ENCODE results near the gene FAM13A.

The FAM13A gene

GRCh38 chr4:88759039-88759894 lies 297.7 kb downstream of the FAM13A start:
- TF ChIP-seq POU2F2 (IDR thresholded peaks at IDR 0.05; ENCODE audit: low read depth, low read length), result no peak
- no peak for TF ChIP-seq POLR2A (IDR thresholded peaks at IDR 0.05; ENCODE audit: low read depth, low read length)
- no peak for TF ChIP-seq POLR2AphosphoS5 (IDR thresholded peaks at IDR 0.05; ENCODE audit: low read depth, low read length)
- no peak for TF ChIP-seq SPI1 (IDR thresholded peaks at IDR 0.05; ENCODE audit: low read depth, low read length)
- TF ChIP-seq TAF1 (IDR thresholded peaks at IDR 0.05; ENCODE audit: low read depth, low read length), result no peak
- TF ChIP-seq PAX5 (IDR thresholded peaks at IDR 0.05; ENCODE audit: insufficient read depth, low read length, severe bottlenecking), result no peak
- FAIRE-seq (no peak), DNase-seq (ENCODE audit: insufficient read length, low spot score) (no peak)

- DNase-seq (ENCODE audit: insufficient read length, low spot score) (no peak), FAIRE-seq (no peak)
- TF ChIP-seq SPI1 (IDR thresholded peaks at IDR 0.05; ENCODE audit: low read depth, low read length), result no peak
- TF ChIP-seq POLR2AphosphoS5 (IDR thresholded peaks at IDR 0.05; ENCODE audit: low read depth, low read length), result no peak
Measured at GRCh38 chr4:88758264-88758663, 298.7 kb downstream of the FAM13A start.

- DNase-seq (ENCODE audit: insufficient read length, low spot score) (no peak), FAIRE-seq (no peak)
- no peak for TF ChIP-seq PAX5 (IDR thresholded peaks at IDR 0.05; ENCODE audit: insufficient read depth, low read length, severe bottlenecking)
- TF ChIP-seq POLR2A (IDR thresholded peaks at IDR 0.05; ENCODE audit: low read depth, low read length), result no peak
- TF ChIP-seq POLR2AphosphoS5 (IDR thresholded peaks at IDR 0.05; ENCODE audit: low read depth, low read length), result no peak
- TF ChIP-seq TAF1 (IDR thresholded peaks at IDR 0.05; ENCODE audit: low read depth, low read length), result no peak
- TF ChIP-seq POU2F2 (IDR thresholded peaks at IDR 0.05; ENCODE audit: low read depth, low read length), result no peak
- TF ChIP-seq SPI1 (IDR thresholded peaks at IDR 0.05; ENCODE audit: low read depth, low read length), result no peak
Measured at GRCh38 chr4:88757776-88758175, 299.2 kb downstream of the FAM13A start.

- DNase-seq (ENCODE audit: insufficient read length, low spot score) (no peak), FAIRE-seq (no peak)
- no peak for TF ChIP-seq POLR2AphosphoS5 (IDR thresholded peaks at IDR 0.05; ENCODE audit: low read depth, low read length)
- TF ChIP-seq TAF1 (IDR thresholded peaks at IDR 0.05; ENCODE audit: low read depth, low read length), result no peak
- TF ChIP-seq POLR2A (IDR thresholded peaks at IDR 0.05; ENCODE audit: low read depth, low read length), result no peak
- no peak for TF ChIP-seq PAX5 (IDR thresholded peaks at IDR 0.05; ENCODE audit: insufficient read depth, low read length, severe bottlenecking)
Measured at GRCh38 chr4:88757067-88757466, 299.9 kb downstream of the FAM13A start.

GRCh38 chr4:88756149-88756548 lies 300.8 kb downstream of the FAM13A start:
- DNase-seq (ENCODE audit: insufficient read length, low spot score) (no peak), FAIRE-seq (no peak)
- no peak for TF ChIP-seq POLR2AphosphoS5 (IDR thresholded peaks at IDR 0.05; ENCODE audit: low read depth, low read length)
- TF ChIP-seq TAF1 (IDR thresholded peaks at IDR 0.05; ENCODE audit: low read depth, low read length), result no peak
- TF ChIP-seq SPI1 (IDR thresholded peaks at IDR 0.05; ENCODE audit: low read depth, low read length), result peak; percentile 17; the same call in 1 of the 2 replicates

DNA sequence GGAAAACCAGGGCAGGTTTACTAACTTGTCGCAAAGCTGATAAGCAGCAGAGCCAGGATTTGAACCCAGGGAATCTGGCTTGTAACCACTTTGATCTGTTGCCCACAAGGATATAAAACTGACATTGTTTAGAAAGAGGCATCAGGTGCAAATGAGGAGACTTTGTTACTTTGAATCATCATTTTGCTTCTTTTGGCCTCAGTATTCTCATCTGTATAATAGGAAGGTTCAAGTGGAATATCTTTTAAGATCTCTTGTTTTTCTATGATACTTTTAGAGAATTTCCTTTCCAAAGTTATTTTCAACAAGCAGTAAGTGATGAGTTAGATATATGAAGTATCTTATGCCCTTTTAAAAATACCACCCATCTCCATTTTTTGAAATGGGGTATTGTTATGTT lies 301.5 kb downstream of the FAM13A start:
- no peak for TF ChIP-seq TAF1 (IDR thresholded peaks at IDR 0.05; ENCODE audit: low read depth, low read length)
- no peak for TF ChIP-seq POLR2A (IDR thresholded peaks at IDR 0.05; ENCODE audit: low read depth, low read length)
- TF ChIP-seq SPI1 (IDR thresholded peaks at IDR 0.05; ENCODE audit: low read depth, low read length), result no peak
- no peak for TF ChIP-seq POLR2AphosphoS5 (IDR thresholded peaks at IDR 0.05; ENCODE audit: low read depth, low read length)
- no peak for TF ChIP-seq PAX5 (IDR thresholded peaks at IDR 0.05; ENCODE audit: insufficient read depth, low read length, severe bottlenecking)
- TF ChIP-seq POU2F2 (IDR thresholded peaks at IDR 0.05; ENCODE audit: low read depth, low read length), result no peak
- DNase-seq (ENCODE audit: insufficient read length, low spot score) (no peak), FAIRE-seq (no peak)

GRCh38 chr4:88754796-88755195 lies 302.2 kb downstream of the FAM13A start:
- no peak for DNase-seq (ENCODE audit: insufficient read length, low spot score)
- TF ChIP-seq POLR2AphosphoS5 (IDR thresholded peaks at IDR 0.05; ENCODE audit: low read depth, low read length) (no peak), POU2F2 (IDR thresholded peaks at IDR 0.05; ENCODE audit: low read depth, low read length) (no peak), PAX5 (IDR thresholded peaks at IDR 0.05; ENCODE audit: insufficient read depth, low read length, severe bottlenecking) (no peak), SPI1 (IDR thresholded peaks at IDR 0.05; ENCODE audit: low read depth, low read length) (no peak), POLR2A (IDR thresholded peaks at IDR 0.05; ENCODE audit: low read depth, low read length) (no peak), TAF1 (IDR thresholded peaks at IDR 0.05; ENCODE audit: low read depth, low read length) (no peak)
- no peak for FAIRE-seq

DNA sequence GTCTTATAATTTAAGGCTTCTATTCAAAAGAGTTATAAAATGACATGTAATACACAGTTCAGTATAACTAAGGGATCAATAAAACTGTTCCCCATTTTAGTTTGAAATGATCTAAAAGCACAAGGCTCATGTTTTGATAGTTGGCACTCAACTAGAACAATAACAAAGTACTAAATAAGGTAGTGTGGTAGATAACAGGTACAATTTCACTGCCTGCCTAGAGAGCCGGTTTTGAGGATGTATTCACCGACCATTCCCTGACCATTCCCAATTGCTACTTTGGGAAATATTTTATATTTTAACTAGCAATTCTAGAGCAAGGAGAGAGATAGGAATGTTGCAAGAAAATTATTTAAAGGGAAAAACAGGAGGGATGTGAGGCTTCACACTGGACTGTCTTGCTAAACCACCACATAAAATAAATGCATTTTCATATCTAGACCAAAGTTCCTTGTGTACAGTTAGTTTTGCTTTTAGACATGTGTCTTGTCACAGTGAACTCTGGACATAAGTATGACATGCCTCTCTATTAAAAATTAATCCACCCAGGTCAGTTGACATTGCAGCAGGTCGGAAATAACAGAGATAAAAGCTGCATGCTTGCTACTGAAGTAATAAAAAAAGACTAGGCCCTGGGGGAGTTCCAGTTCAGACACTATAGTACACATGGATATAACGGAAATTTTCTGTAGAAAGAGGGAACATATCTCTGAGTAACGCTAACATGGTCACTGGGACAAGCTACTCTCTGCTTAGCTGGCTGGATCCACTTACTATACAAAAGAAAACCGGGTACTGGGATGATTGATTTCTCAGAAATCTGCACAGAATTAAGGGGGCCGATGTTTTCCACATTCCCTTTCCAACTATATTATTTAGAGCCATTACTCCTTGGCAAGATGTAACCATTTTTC lies 303.1 kb downstream of the FAM13A start:
- DNase-seq (ENCODE audit: insufficient read length, low spot score), result no peak
- TF ChIP-seq POU2F2 (IDR thresholded peaks at IDR 0.05; ENCODE audit: low read depth, low read length), result no peak
- no peak for TF ChIP-seq PAX5 (IDR thresholded peaks at IDR 0.05; ENCODE audit: insufficient read depth, low read length, severe bottlenecking)
- FAIRE-seq, result no peak

- FAIRE-seq (no peak), DNase-seq (ENCODE audit: insufficient read length, low spot score) (no peak)
- TF ChIP-seq TAF1 (IDR thresholded peaks at IDR 0.05; ENCODE audit: low read depth, low read length), result no peak
- TF ChIP-seq SPI1 (IDR thresholded peaks at IDR 0.05; ENCODE audit: low read depth, low read length), result no peak
- TF ChIP-seq POU2F2 (IDR thresholded peaks at IDR 0.05; ENCODE audit: low read depth, low read length), result no peak
- TF ChIP-seq POLR2A (IDR thresholded peaks at IDR 0.05; ENCODE audit: low read depth, low read length), result no peak
- TF ChIP-seq POLR2AphosphoS5 (IDR thresholded peaks at IDR 0.05; ENCODE audit: low read depth, low read length), result no peak
- TF ChIP-seq PAX5 (IDR thresholded peaks at IDR 0.05; ENCODE audit: insufficient read depth, low read length, severe bottlenecking), result no peak
Measured at GRCh38 chr4:88752754-88753153, 304.2 kb downstream of the FAM13A start.

Data from GM12891 (cell line).